Liver (tissue), 9 donors: Measurements from ENCODE around the gene PAOX. TPM values are rescaled to one million over a fixed set of nuclear protein-coding genes. Genes with fewer than 3 reads are reported as not detected.
A peak's percentile ranks its signal among the peaks of the same experiment; 100 is the strongest.
"Not testable (repeated sequence)": the region's sequence is repeated elsewhere in the genome, so short reads cannot be mapped to it uniquely, and the experiment has no call there.

Source experiments
- DNase-seq: peaks from one replicate; pipeline ENCODE4 v3.0.0-alpha.2; 2017; ENCODE audit warnings: low spot score
- H3K27ac ChIP-seq, 2 donors: one replicate each; pipeline ENCODE4 v1.7.0; 2013; ENCODE audit warnings: inconsistent platforms in 2 of 2, low read length in 2 of 2, control low read depth in 1 of 2, low read depth in 1 of 2, mild to moderate bottlenecking in 1 of 2
- H3K27me3 ChIP-seq, 4 donors: one replicate each; pipeline versions ENCODE4 v1.6.1 to v1.7.0; 2013; ENCODE audit warnings: low read length in 3 of 4, inconsistent platforms in 1 of 4, mild to moderate bottlenecking in 1 of 4, moderate library complexity in 1 of 4; ENCODE audit not compliant: control insufficient read depth in 4 of 4, insufficient read depth in 4 of 4
- H3K36me3 ChIP-seq, 4 donors: one replicate each; pipeline versions ENCODE4 v1.6.1 to v1.7.0; 2013; ENCODE audit warnings: low read length in 3 of 4, mild to moderate bottlenecking in 3 of 4, low read depth in 1 of 4, moderate library complexity in 1 of 4; ENCODE audit not compliant: control insufficient read depth in 4 of 4, insufficient read depth in 3 of 4
- H3K4me1 ChIP-seq, 4 donors: one replicate each; pipeline versions ENCODE4 v1.6.1 to v1.7.0; 2013; ENCODE audit warnings: low read length in 3 of 4, mild to moderate bottlenecking in 3 of 4, moderate library complexity in 1 of 4; ENCODE audit not compliant: control insufficient read depth in 4 of 4, insufficient read depth in 4 of 4
- H3K4me3 ChIP-seq, 3 donors: one replicate each; pipeline versions ENCODE4 v1.6.1 to v1.7.0; 2013; ENCODE audit warnings: low read length in 3 of 3, control low read depth in 1 of 3, low read depth in 1 of 3, mild to moderate bottlenecking in 1 of 3
- H3K9ac ChIP-seq, 2 donors: one replicate each; pipeline ENCODE4 v1.7.0; 2013; ENCODE audit warnings: low read length in 2 of 2, mild to moderate bottlenecking in 2 of 2, moderate library complexity in 2 of 2, control low read depth in 1 of 2, low read depth in 1 of 2
- H3K9me3 ChIP-seq, 4 donors: one replicate each; pipeline versions ENCODE4 v1.6.1 to v1.7.0; 2013; ENCODE audit warnings: low read length in 3 of 4; ENCODE audit not compliant: control insufficient read depth in 4 of 4
- CTCF ChIP-seq: fragments of 150-350 bp; IDR thresholded peaks from 2 replicates; pipeline ENCODE4 v1.5.1; 2017; ENCODE audit warnings: improper control_type of control experiment, low read depth, low read length; ENCODE audit not compliant: missing input control
- JUND ChIP-seq, 2 donors: IDR thresholded peaks; 2 replicates each; pipeline ENCODE4 v1.6.1; 2016; ENCODE audit warnings: antibody characterized with exemption in 2 of 2
- RAD21 ChIP-seq, 2 donors: IDR thresholded peaks; 2 replicates each; pipeline ENCODE4 v1.6.1; 2016; ENCODE audit warnings: antibody characterized with exemption in 2 of 2, mild to moderate bottlenecking in 2 of 2
- RXRA ChIP-seq, 2 donors: IDR thresholded peaks; 2 replicates each; pipeline ENCODE4 v1.6.1; 2017 to 2018; ENCODE audit warnings: antibody characterized with exemption in 2 of 2, mild to moderate bottlenecking in 1 of 2
- TAF1 ChIP-seq: conservative IDR thresholded peaks from 2 replicates; pipeline ENCODE4 v1.6.1; 2016; ENCODE audit warnings: antibody characterized with exemption, mild to moderate bottlenecking
- WGBS: extraction: QIAGEN DNeasy Blood & Tissue Kit; methylation state at CpG from one replicate; pipeline ENCODE4 v1.1.7; 2013; 5-methylcytosine and 5-hydroxymethylcytosine counted together
- polyA plus RNA-seq, 2 donors: library from polyadenylated mRNA; stranded (reverse) in 1 of 2; unstranded in 1 of 2; fragments of 200-250 nt in 1 of 2; fragments of >200 nt in 1 of 2; fragmentation: Nextera tagmentation in 1 of 2; extraction: Ambion mirVana in 1 of 2; gene quantifications; one replicate each; pipeline versions ENCODE4 v1.2.1 to v1.2.3, GENCODE V29; 2013 to 2015
- total RNA-seq, 2 donors: library from RNA; depleted of rRNA; stranded (reverse); fragments of >200 nt; gene quantifications; one replicate each; pipeline ENCODE4 v1.2.3, GENCODE V29; 2014
- donor health status: healthy.
- donor health status: healthy.
- donor health status: healthy.
- donor health status: healthy.
- donor health status: healthy.

The PAOX gene
- total and polyA plus RNA-seq, 4 donors: 4.8 to 17.8 (median 13.3) TPM

- WGBS: 86% methylated on average over 4 of the region's 4 CpGs
Observed at GRCh38 chr10:133429571-133429970, 50.5 kb downstream of the PAOX start.

GRCh38 chr10:133431888-133432613 is 53.0 kb downstream of the PAOX start:
- not testable (repeated sequence) for H3K9me3 ChIP-seq, DNase-seq, H3K27me3 ChIP-seq, H3K36me3 ChIP-seq, H3K4me3 ChIP-seq, H3K9ac ChIP-seq, H3K4me1 ChIP-seq, H3K27ac ChIP-seq
- WGBS: 79% methylated on average over 6 of the region's 9 CpGs

More at GRCh38 chr10:133429571-133429970, 50.5 kb downstream of the PAOX start:
- not testable (repeated sequence) for H3K27me3 ChIP-seq, DNase-seq, H3K9ac ChIP-seq, H3K4me1 ChIP-seq, H3K4me3 ChIP-seq, H3K27ac ChIP-seq, H3K36me3 ChIP-seq, H3K9me3 ChIP-seq

- not testable (repeated sequence) for H3K36me3 ChIP-seq, H3K9ac ChIP-seq, H3K27me3 ChIP-seq, H3K9me3 ChIP-seq, H3K4me3 ChIP-seq, H3K4me1 ChIP-seq, DNase-seq, H3K27ac ChIP-seq
- 67% methylated on average over 6 of the region's 25 CpGs for WGBS
Observed at GRCh38 chr10:133432789-133433188, 53.7 kb downstream of the PAOX start.

GRCh38 chr10:133438711-133439273 is 59.7 kb downstream of the PAOX start:
- H3K4me3 ChIP-seq: no peak overlapping the region
- H3K9ac ChIP-seq: no peak overlapping the region
- no peaks in the 10 kb centered on the region for H3K27me3 ChIP-seq
- TF ChIP-seq RXRA (IDR thresholded peaks at IDR 0.05): no peak
- TF ChIP-seq CTCF: peak; percentile 30
- no peak for TF ChIP-seq TAF1
- peak in 1 of 2 donors; percentile 73 for TF ChIP-seq RAD21 (IDR thresholded peaks at IDR 0.05)
- TF ChIP-seq JUND (IDR thresholded peaks at IDR 0.05): no peak
- no peaks in the 10 kb centered on the region for H3K9me3 ChIP-seq
- 69% methylated on average over 11 of the region's 11 CpGs for WGBS
- H3K27ac ChIP-seq: no peak overlapping the region
- no peak for DNase-seq
- peaks cover 0 to 7% (median 6%) of the 10 kb centered on the region in 4 donors for H3K4me1 ChIP-seq
- no peaks in the 10 kb centered on the region for H3K36me3 ChIP-seq
